A204.1 (cell line): ENCODE data around the gene ZNF586.
"Not testable (repeated sequence)": the region's sequence is repeated elsewhere in the genome, so short reads cannot be mapped to it uniquely, and the experiment has no call there.

Experiments
- FAIRE-seq: peaks from 2 replicates; lab custom pipeline; 2012; peaks lifted over from hg19 to GRCh38; lab: Jason Lieb, UNC

Gene ZNF586

DNA sequence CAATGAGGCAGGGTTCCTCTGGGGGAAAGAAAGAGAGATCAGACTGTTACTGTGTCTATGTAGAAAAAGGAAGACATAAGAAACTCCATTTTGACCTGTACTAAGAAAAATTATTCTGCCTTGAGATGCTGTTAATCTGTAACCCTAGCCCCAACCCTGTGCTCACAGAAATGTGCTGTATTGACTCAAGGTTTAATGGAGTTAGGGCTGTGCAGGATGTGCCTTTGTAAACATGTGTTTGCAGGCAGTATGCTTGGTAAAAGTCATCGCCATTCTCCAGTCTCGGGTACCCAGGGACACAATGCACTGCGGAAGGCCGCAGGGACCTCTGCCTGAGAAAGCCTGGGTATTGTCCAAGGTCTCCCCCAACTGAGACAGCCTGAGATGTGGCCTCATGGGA, 54.1 kb downstream of the ZNF586 start:
- not testable (repeated sequence) for FAIRE-seq

DNA sequence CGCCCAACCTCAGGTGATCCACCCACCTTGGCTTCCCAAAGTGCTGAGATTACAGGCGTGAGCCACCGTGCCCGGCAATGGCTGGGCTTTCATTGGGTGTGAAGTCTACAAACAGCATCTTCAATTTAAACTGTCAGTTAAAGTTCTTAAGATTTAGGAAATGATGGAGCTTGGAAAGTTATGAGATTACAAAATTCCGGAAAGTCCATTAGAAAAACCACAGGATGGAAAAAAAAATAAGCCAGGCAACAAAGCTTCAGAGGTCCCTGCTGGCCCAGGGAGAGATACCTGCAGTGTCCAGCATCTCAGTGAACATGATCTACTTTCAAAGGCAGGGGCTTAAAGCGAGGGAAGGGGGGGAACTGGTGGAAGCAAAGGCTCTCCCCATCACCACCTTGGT, 56.0 kb downstream of the ZNF586 start:
- no peak for FAIRE-seq

DNA sequence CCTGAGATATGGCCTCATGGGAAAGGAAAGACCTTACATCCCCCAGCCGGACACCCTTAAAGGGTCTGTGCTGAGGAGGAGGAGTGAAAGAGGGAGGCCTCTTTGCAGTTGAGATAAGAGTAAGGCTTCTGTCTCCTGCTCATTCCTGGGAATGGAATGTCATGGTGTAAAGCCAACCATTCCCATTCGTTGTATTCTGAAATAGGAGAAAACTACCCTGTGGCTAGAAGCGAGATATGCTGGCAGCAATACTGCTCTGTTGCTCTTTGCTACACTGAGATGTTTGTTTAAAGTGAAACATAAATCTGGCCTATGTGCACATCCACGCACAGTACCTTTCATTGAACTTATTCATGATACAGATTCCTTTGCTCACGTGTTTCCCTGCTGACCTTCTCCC, 59.8 kb downstream of the ZNF586 start:
- FAIRE-seq: no peak

DNA sequence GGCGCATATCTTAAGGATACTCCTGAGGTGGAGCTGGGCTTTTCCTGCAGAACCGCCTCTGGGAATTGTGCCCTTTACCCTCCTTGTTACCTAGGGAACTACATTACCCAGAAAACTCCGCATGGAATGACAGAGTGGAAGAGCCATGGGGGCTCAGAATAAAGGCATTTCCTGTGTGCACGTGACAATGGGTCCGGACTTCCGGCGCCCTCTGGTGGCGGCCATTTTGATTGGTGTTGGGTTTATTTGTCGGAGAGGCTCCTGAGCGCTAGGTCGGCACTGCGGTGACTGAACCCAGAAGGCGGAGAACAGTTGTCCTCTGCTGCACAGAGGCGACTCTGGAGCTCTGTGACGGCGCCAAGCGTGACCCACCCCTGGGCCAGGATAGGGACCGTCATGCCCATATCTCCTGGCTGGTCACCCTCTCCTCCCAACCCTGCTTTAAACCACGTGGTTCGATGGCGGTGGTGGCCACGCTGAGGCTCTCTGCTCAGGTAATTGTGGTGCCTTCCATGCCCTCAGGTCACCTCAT, 60.7 kb downstream of the ZNF586 start, which contains the start of gene ZNF587B:
TSS of gene ZNF587B (plus strand) at position 229 of the 532 bp plus-strand sequence. CDS start at position 459, 230 bp downstream.
- no peak for FAIRE-seq
